ENCODE data around the gene OLFM1. TPM values are rescaled to one million over a fixed set of nuclear protein-coding genes. Genes with fewer than 3 reads are reported as not detected.

The OLFM1 gene
- total and polyA plus RNA-seq, 9 of the 15 experiments (the other 6 are each of a cell fraction or from before 2014, with no cell fraction given), result not detected

GRCh38 chr9:135073741-135074305 lies 13.6 kb upstream of the OLFM1 start (continued):
- TF ChIP-seq PCBP1 (IDR thresholded peaks at IDR 0.05; ENCODE audit: low read depth, low read length, poor library complexity, severe bottlenecking) (no peak), ZBTB33 (CRISPR knock-in tag; IDR thresholded peaks at IDR 0.05) (no peak), BACH1 (tag; IDR thresholded peaks at IDR 0.05) (no peak), NCOA6 (IDR thresholded peaks at IDR 0.05) (no peak), SRSF3 (IDR thresholded peaks at IDR 0.05; ENCODE audit: insufficient read depth, low read length) (no peak), SPI1 (IDR thresholded peaks at IDR 0.05; ENCODE audit: borderline replicate concordance, low read depth, low read length) (no peak), ZNF124 (CRISPR knock-in tag; IDR thresholded peaks at IDR 0.05) (no peak)

- Histone ChIP-seq H3K27me3 (ENCODE audit: control insufficient read depth in 2 of 2, insufficient read depth in 2 of 2, low read length in 2 of 2) (peaks cover 2 to 40% of the 10 kb centered on the region in 2 experiments; a peak in 3 of 5 replicates), H3K79me2 (ENCODE audit: control insufficient read depth, insufficient read depth, low read length) (no peaks in the 10 kb centered on the region), H3K9me3 (replicated peaks; ENCODE audit: control insufficient read depth, insufficient read depth, low read depth, low read length) (no peaks in the 10 kb centered on the region), H3K27ac (ENCODE audit: extremely low read depth, low read depth, low read length) (no peak overlapping the region), H3K9me1 (ENCODE audit: control insufficient read depth, insufficient read depth, low read length) (no peaks in the 10 kb centered on the region), H3K9ac (ENCODE audit: insufficient read depth in 1 of 2, low read depth in 2 of 2, low read length in 2 of 2) (no peak overlapping the region), H3K4me1 (replicated peaks in 1 of 2; ENCODE audit: control insufficient read depth in 2 of 2, insufficient read depth in 2 of 2, low read length in 2 of 2) (no peaks in the 10 kb centered on the region), H2AFZ (ENCODE audit: low read depth, low read length) (no peak overlapping the region), H3K4me3 (no peak overlapping the region), H4K20me1 (replicated peaks; ENCODE audit: control insufficient read depth, insufficient read depth, low read length) (peaks cover 20% of the 10 kb centered on the region; the same call in 1 of the 2 replicates), H3K4me2 (ENCODE audit: insufficient read depth, low read length) (no peak overlapping the region), H3K36me3 (ENCODE audit: control insufficient read depth, insufficient read depth, low read length) (no peaks in the 10 kb centered on the region)
- TF ChIP-seq E2F8 (IDR thresholded peaks at IDR 0.05; ENCODE audit: low read depth, partially characterized antibody), result peak; percentile 34
- no peak for TF ChIP-seq ZBTB8A (IDR thresholded peaks at IDR 0.05; ENCODE audit: partially characterized antibody)
- POLR2A ChIA-PET, result no interaction called here
- intact Hi-C loops (cut with micrococcal nuclease) (no loop called here), in situ Hi-C loops (cut with MboI) (no loop called here)
- 14% methylated on average over 18 of the region's 19 CpGs for WGBS (ENCODE audit: insufficient coverage, low coverage, missing lambda C conversion rate)
- DNase-seq (ENCODE audit: extremely low read depth in 1 of 4, low spot score in 3 of 4) (no peak), ATAC-seq (no peak), FAIRE-seq (no peak)
- no TSS peak for BruUV-seq (replicated peaks)
- CTCF ChIA-PET (ENCODE audit: low intra/inter-chr PET ratio), result no interaction called here
These were observed 12.9 kb upstream of the OLFM1 start for GRCh38 chr9:135074354-135075233.

Data from K562 (cell line).